GM21515 (cell line): Measurements from ENCODE around the gene AP4B1.

Experiments used
- ATAC-seq: cut with Tn5 transposase; IDR thresholded peaks from one replicate; pipeline ENCODE4 v1.9.1; 2021; ENCODE audit not compliant: unreplicated experiment

The AP4B1 gene

DNA sequence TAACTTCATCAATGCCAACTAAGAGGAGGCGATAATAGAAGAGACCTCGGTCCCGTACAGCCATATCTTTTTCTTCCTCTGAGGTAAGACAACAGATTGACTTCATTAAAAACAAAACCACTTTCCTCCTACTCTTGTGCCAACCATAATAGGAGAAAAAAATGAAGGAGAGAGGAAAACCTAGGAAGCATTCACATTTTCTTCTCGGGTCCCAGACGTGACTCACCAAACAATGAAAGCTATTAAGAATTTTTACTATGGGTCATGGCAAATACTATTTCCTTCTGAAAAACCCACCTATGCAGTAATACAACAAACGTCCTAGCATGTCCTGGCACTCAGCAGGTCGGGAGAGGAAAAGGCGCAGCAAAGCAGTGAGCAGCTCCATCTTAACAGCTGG lies 8.6 kb downstream of the AP4B1 start:
- ATAC-seq, result no peak

DNA sequence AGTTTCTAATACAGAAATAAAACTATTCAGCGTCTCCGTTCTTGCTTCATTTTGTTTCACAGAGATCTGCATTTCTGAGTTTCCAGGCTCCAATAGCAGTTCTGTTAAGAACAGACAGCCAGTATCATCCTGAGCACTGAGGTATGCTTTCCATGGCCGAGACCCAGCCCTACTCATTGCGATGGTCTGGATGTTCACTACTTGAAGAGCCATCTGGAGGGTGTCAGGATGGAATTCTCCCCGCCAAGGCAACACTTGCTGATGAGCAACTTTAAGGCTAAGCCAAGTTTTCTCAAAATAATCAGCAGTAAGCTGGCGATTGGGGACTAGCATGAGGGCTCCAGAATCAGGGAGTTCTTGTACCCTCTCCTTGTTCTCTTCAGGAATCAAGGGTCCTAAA lies 9.5 kb downstream of the AP4B1 start:
- ATAC-seq, result no peak

DNA sequence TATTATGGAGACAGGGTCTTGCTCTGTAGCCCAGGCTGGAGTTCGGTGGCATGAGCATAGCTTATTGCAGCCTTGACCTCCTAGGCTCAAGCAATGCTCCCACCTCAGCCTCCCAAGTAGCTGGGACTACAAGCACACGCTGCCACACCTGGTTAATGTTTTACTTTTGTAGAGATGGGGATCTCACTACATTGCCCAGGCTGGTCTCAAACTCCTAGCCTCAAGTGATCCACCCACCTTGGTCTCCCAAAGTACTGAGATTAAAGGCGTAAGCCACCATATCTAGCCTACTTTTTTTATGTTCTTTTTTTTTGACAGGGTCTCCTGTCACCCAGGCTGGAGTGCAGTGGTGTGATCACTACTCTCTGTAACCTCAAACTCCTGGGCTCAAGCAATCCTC lies 11.3 kb downstream of the AP4B1 start:
- ATAC-seq, result no peak

DNA sequence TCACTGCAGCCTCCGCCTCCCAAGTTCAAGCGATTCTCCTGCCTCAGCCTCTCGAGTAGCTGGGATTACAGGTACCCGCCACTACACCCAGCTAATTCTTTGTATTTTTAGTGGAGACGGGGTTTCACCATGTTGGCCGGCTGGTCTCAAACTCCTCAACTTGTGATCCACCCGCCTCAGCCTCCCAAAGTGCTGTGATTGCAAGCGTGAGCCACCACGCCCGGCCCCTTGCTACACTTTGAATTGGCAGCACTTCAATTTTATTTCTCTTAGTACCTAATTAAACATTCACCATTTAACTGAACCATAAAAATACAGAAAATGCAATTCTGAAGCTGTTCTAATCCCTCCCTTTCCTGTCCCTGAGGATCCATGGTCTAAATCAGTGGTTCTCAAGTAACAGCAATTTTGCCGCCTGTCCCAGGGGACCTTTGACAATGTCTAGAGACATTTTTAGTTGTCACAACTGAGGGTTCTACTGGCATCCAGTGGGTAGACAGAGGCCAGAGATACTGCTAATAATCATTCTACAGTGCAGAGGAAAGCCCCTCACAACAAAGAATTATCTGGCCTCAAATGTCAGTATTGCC lies 12.9 kb downstream of the AP4B1 start:
- no peak for ATAC-seq

DNA sequence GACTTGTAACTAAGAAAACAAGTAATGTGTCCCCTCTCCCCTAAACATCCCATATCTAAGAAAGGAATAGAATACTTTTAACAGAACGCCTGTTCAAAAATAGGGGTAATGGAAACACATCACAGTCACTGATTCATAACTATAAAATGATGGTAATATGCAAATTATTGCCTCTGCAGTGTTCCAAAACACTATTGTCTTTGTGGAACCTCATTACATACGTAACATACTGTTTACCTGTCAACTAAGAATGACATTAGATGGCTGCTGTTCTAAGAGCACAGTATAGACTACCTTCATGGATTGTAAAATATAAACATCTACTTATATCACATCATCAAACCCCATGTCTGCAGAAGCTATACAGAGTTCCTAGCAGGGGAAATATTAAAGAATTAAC lies 13.8 kb downstream of the AP4B1 start:
- ATAC-seq, result no peak

DNA sequence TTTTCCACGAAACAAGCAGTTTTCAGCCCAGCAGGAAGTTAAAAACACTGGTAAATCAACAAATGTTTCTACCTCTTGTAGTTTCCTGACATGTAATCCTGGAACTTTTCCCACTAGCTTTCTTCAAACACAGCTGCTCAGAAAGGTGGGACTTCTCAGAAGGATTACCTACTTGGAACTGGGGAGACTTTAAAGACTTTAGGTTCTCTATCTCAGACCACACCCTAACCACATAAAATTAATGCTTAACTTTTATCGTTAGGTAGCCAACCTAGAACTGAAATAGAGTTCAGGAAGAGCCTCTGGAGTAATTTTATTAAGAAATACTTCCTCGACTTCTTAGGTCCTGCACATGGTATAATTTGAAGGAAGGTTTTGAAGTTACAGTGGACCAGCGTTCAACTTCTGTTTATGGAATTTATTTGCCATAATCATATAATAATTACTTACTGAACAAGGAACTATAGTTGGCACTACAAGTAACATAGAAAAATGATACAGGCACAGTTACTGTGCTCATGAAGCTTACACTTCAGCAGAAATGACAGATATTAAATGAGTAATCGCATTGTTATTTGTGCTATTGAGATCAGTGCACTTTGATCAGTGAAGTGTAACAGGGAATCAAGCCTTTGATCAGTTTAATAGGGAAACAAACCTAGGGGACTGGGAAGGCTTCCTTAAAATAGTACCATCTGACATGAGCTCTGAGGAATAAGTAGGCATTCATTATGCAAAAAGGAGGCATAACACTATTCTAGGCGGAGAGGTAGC lies 17.0 kb downstream of the AP4B1 start, which contains the start of gene BCL2L15:
Gene BCL2L15, minus strand, starts transcription at position 180 of the 774 bp plus-strand sequence. CDS start 206 bp downstream, outside the sequence.
- no peak for ATAC-seq

DNA sequence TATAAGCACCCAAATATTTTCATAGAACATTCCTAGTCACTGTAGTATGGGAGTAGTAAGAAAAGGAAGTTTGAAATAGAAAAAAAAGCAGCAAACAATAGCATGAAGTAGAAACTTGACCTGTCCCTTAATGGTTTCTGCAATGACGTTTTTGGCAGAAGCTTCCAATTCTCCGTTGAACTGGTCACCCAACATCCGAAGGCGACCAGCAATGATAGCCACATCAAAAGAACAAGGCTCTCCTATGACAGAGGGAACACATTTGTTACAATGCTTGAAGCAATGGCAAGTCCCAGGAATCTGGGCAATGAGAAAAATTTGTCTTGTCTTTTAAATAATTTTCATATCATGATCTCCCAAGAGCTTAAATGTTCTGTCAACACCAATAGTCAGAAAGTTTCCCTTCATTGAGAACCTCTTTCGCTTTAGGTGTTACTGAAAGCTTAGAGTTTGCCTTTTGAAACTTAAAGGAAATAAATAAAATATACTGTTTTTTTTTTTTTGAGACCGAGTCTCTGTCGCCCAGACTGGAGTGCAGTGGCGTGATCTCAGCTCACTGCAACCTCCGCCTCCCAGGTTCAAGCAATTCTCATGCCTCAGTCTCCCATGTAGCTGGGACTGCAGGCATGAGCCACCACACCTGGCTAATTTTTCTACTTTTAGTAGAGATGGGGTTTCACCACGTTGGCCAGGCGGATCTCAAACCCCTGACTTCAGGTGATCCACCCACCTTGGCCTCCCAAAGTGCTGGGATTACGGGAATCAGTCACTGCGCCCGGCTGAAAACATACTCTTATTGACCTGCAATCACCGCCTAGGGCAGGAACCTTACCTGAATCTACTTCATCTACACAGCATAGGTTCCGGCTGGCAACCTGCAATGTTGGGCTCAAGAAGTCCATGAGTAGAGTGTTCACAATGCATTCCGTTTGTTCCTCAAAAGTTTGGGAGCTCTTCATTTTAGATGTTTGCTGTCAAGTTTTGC lies 17.9 kb downstream of the AP4B1 start:
- ATAC-seq, result no peak

DNA sequence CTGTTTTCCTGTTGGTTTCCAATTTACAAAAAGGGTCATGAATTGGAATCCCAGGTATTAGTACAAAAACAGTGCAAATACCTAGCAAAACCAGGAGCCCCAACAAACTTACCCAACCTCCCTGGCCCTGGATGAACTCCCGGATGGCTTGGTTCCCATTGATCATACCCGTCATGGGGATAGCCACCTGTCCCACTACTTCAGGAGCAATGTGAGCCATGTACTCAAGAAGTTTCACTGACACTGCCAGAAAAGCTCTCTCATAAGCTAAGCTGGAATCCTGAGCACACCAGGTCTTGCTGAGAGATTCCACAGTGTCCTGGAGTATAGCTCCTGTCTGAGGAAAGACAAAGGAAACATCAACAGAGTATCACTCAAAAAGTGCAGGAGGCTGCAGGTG lies 22.9 kb downstream of the AP4B1 start:
- no peak for ATAC-seq

DNA sequence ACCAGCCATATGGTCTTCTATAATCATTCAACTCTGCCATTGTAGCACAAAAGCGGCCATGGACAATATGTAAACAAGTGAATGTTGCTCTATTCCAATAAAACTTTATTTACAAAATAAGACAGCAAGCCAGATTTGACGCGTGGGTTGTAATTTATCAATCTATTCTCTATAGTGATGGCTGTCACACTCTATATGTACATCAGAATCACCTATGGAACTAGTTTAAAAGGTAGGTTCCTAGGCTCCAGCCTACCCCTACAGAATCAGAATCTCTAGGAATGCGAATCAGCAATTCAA lies 24.9 kb downstream of the AP4B1 start:
- no peak for ATAC-seq

DNA sequence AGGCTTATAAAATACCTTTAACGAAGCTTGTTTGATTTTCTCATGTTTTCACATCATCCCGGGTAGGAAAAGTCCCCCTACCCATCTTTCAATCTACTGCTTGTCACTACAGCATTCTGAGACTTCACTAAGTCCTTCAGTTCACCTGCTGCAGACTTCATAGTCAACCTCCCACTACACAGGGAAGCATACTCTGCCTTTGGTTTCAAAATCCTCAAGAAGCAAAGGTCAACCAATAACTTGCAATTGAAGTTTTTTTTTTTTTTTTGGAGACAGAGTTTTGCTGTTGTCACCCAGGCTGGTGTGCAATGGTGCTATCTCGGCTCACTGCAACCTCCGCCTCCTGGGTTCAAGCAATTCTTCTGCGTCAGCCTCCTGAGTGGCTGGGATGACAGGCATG lies 28.4 kb downstream of the AP4B1 start:
- ATAC-seq, result no peak

DNA sequence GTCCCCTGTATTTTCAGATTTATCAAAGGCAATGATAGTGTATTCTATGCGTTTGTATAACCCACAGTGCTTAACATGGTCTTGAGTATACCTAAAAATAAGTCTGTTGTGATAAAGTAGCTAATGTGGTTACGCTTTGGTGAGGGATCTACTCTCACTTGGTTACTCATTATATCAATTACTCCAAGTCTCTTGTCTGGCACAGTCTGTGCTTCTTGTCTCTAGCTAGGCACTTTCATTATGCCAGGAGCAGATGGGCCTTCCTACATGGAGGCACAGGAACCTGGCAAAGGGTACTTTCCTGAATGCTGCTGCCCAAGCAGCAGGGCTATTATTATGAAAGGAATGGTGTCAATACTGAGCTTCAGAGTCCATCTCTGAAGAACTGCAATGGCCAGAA lies 28.9 kb downstream of the AP4B1 start:
- no peak for ATAC-seq

DNA sequence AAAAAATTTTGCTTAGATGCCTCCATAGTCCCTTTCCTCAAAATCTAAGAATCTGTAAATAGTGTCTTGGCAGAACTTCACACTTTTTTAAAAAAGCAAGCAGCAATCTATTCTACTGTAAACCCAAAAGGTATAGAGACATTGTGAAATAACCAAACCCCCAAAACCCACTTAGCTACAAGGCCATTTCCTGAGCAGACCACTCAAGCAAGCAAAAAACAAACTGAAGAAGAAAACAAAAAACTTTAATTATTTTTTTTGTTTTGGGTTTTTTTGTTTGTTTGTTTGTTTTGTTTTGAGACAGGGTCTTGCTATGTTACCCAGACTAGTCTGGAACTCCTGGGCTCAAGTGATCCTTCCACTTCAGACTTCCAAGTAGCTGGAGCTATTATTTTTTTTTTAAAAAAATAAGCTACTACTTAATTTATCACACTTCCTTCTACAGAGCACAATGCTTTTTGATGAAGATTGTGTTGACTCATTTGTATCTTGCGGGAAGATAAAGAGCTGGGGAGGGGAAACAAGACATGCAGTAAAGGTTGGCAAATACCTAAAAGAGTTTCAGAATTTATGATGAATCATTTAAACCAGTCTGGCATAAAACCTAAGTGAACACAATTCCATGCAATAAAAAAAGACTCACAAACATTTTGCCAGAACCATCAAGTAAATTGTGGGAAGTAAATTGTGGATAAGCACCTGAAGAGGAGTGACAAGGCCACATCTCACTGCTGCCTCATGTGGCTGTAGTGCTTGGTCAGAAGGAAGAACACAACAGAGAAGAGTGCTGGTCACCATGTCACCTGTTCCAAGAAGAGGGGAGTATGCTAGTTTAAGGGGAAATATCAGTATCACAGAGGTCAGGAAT lies 30.4 kb downstream of the AP4B1 start:
- ATAC-seq, result no peak

DNA sequence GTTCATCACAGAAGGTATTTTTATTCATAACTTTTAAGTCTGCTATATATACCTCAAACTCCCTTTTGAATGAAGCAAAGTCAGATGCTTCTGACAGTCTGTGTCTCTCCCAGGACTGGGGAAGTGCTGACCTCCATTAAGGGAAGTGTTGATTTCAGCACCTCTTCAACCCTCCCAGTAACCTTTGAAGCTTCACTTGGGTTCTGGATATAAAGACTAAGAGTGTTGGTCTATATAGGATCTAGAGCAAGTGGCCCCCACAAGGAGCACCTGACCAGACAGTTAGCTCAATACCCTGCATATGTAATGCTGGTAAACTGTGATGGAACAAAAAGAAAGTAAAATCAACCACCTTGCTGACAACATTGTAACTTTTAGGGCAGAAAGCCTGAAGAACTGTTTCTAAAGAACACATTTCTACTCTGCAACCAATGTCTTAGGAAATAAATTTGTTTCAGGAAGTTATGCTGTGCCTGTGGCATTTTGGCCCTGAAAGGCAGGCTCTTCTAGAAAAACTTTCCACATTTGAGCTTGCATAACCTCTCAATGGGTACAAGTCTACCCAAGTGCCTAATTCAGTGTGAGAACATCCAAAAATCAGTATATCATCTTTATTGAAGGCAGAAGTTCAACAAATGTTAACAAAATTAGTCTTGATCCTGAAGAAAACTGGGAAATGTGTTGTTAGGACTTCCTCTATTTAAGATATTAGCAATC lies 32.2 kb downstream of the AP4B1 start:
- ATAC-seq, result no peak

DNA sequence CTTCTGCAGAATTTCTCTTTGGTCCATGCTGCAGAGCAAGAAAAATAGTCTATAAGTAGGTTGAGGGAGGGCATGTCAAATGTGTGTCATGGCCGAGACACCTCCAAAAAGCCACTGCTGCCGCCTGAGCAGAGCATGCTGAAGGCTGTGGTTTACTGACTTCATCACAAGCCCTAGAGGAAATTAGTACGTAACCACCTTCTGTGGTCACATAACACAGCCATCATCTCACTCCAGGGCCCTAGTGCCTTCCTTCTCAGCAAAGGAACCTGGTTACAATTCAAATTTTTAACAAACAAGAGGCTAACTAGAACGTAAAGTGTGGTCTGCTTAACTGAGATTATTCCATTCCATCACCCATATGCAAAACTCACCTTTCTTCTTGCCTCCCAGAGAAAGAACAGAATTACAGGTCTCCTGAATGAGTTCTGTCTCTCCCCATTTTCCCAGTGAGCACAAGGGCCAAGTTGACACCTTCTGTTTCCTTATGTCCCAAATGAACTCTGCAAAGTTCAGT lies 32.9 kb downstream of the AP4B1 start, which contains the start of gene PTPN22:
Gene PTPN22, minus strand, starts transcription at position 116 of the 517 bp plus-strand sequence.
- ATAC-seq, result peak; percentile 89

DNA sequence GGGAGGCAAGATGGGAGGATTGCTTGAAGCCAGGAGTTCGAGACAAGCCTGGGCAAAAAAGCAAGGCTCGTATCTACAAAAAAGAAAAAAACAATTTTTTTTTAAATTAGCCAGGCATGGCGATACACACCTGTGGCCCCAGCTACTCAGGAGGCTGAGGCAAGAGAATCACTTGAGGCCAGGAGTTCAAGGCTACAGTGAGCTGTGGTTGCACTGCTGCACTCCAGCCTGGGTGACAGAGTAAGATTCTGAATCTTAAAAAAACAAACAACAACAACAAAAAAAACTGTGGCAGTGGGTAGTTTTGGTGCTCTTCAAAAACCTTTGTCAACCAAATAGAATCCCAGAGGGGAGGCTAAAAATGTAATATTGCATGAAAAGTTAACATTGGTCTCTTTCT lies 33.8 kb downstream of the AP4B1 start:
- no peak for ATAC-seq

DNA sequence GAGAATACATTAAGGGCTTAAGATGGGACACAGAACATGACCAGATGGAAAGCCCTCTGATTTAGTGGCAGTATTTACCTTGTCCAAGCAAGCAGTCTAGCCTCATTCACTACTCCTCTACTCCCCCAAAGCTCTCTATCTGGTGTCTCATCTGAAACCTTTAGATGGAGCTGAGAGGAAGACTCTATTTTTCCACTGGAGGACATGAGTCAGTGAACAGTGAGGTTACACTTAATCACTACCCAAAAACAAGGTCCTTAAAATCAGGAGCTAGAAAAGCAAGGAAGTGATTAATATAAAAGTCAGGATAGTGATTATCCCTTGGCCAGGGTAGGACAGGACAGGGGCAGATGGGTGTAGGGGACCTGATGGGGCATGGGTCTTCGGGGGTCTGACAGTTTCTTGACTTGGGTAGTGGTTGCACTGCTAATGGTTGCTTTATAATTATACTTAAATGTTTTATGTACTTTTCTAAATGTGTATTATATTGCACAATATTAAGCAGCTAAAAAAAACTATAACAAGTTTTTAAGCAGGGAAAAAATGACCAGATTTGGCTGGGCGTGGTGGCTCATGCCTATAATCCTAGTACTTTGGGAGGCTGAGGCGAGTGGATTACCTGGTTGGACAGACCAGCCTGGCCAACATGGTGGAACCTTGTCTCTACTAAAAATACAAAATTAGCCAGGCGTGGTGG lies 36.1 kb downstream of the AP4B1 start:
- ATAC-seq, result no peak

DNA sequence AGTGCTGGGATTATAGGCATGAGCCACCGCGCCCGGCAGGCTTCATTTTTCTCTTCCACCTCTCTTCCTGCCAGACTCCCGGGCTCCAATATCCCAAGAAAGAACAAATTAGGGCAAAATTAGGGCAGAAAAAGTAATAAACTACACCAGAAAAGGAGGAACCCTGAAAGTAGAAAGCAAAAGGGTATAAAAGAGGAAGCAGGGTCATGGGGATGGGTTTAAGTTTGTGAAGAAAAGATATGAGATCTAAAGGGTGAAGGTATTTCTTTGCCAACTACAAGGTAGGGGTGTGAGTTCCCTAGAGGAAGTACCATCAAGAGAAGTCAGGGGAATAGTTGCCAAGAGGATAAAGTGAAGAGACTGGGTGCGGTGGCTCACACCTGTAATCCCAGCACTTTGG lies 43.0 kb downstream of the AP4B1 start:
- no peak for ATAC-seq

DNA sequence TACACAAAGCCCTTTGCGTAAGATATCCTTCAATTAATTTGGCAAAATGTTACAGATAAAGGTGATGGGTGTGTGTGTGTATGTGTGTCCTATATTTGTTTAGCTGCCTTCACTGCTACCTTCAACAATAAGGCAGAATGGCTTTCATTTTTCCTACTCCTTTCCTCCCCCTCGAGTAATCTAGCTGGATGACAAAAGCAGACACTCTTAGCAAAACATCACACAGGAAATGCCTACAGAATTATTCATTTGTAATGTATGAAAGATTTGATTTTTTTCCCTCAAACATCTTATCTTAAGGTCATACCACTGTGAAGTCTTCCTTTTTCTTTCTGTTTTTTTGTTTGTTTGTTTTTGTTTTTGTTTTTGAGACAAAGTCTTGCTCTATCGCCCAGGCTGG lies 43.7 kb downstream of the AP4B1 start:
- no peak for ATAC-seq

DNA sequence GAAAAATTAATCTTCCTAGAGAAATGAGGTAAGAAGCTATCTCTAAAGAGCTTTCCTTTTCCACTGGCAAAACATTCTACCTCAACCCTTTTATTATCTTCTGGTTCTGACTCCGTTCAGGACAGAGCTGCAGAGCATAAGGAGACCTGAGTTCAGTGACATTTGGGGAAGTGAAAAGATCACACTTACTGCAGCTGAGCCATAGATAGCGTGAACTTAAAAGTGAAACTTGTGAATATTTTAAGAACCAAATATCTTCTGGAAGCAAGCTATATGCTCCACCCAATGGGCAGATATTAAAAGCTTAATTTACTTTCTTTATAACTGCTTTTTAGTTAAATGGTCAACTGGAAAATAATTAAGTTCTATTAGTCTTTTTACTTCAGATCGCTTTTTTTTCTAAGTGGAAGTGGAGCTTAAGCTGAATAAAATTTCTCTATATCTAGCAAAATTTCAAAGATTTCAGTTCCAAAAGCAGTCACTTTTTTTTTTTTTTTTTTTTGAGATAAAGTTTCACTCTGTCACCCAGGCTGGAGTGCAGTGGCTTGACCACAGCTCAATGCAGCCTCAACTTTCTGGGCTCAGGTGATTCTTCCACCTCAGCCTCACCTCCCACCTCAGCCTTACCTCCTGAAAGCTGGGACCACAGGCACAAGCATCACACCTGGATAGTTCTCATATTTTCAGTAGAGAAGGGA lies 45.0 kb downstream of the AP4B1 start:
- ATAC-seq, result peak; percentile 87
